B cell (primary cell): ENCODE data around the gene ZNF438.

ENCODE experiments used
- CTCF ChIP-seq: fragments of 200-600 bp; IDR thresholded peaks from one replicate; pipeline ENCODE4 v1.8.0; 2022; ENCODE audit warnings: antibody characterized with exemption, mild to moderate bottlenecking
- EZH2 ChIP-seq: IDR thresholded peaks from 2 replicates; pipeline ENCODE4 v1.6.1; 2012; ENCODE audit warnings: borderline replicate concordance, low read depth, mild to moderate bottlenecking, moderate library complexity, low read length; ENCODE audit not compliant: insufficient read depth, poor library complexity, severe bottlenecking

GRCh38 chr10:31075434-31075833, 43.8 kb upstream of the ZNF438 start:
- TF ChIP-seq CTCF (no peak), EZH2 (no peak)
